DMS79 (cell line): Measurements from ENCODE around the gene TTC27.

Experiments
- DNase-seq: peaks from one replicate; lab custom pipeline; 2025; lab: John Stamatoyannopoulos, UW

TTC27 gene

GRCh38 chr2:32671885-32672533 is 44.2 kb downstream of the TTC27 start:
- no peak for DNase-seq

DNA sequence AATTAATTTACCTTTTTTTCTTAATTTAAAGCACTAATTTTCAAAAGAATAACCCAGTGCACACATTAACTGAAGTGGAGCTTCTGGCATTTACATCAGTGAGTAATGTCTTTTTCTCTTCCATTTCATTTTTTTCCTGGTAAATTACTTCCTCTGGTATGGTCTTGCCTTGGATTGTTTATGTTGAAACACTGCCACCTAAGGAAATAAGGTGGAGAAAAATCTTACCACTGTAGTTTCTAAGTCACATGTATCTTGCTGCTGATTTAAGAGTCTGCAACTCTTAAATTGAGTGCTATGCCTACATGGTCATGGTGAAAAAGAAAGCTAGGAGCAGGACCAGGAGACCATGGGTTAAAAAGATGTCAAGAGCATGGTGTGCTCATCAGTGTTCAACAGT is 51.0 kb downstream of the TTC27 start:
- DNase-seq, result no peak

GRCh38 chr2:32680942-32681341 is 53.1 kb downstream of the TTC27 start:
- no peak for DNase-seq

- no peak for DNase-seq
Observed at GRCh38 chr2:32683520-32684086, 55.8 kb downstream of the TTC27 start.

GRCh38 chr2:32688541-32688940 is 60.7 kb downstream of the TTC27 start:
- DNase-seq, result no peak

DNA sequence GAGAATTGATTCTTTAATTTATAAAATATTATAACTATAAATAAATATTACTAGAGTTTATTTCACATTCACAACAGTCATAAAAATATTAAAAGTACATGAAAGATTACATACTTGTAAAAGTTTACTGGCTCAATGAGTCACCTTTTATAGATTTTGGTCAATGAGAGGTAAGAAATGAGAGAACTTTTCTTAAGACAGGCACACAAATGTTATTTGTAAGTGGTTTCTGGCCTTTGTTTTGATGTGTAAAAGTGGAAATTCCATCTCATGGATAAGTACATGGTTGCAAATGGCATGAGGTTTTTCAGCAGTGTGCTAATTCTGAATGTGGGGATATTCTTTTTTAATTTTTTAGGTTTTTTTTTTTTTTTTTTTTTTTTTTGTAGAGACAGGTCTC is 63.8 kb downstream of the TTC27 start:
- no peak for DNase-seq

DNA sequence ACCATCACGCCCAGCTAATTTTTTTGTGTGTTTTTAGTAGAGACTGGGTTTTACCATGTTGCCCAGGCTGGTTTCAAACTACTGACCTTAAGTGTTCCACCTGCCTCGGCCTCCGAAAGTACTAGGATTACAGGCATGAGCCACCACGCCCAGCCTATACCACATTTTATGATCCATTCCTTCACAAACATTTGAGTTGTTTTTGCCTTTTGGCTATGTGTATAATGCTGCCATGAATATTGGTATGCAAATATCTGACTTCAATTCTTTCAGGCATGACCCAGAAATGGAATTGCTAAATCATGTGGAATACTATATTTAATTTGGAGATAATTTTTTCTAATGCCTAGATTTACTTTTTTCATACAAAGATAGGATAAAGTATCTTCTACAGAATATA is 68.6 kb downstream of the TTC27 start:
- no peak for DNase-seq

DNA sequence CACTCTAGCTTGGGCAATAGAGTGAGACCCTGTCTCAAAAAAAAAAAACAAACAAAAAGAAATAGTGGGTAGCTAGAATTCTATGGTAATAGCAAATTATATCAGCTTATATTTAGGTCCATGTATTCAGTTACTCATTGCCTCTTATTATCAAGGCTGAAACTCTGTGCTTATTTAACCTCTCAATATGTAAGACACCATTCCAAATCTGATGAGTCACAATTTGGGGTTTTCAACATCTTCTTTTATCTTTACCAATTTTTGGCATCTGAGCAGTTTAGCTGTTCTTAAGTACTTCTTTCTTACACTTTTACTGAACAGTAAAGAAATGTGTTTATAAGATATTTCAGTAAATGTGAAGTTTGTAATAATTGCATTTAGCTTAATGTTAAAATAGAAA is 69.3 kb downstream of the TTC27 start:
- DNase-seq, result no peak

DNA sequence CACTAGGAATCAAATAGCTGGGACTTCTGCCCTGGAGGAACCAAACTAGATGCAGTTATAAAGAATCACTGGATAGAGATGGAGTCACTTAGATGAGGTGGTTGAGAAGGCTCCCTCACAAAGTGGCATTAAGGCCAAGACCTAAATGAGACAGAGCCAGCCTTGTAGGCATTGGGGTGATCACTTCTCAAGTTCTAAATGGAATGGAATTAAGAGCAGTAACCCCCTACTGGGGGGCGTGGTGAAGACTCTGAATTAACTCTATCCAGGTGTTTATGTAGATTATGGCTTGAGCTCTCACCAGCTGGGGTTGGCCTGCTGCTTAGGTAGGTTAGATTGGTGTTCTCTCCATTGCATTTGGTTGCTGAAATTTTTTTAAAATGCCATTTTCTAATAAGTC is 71.3 kb downstream of the TTC27 start:
- DNase-seq, result no peak

DNA sequence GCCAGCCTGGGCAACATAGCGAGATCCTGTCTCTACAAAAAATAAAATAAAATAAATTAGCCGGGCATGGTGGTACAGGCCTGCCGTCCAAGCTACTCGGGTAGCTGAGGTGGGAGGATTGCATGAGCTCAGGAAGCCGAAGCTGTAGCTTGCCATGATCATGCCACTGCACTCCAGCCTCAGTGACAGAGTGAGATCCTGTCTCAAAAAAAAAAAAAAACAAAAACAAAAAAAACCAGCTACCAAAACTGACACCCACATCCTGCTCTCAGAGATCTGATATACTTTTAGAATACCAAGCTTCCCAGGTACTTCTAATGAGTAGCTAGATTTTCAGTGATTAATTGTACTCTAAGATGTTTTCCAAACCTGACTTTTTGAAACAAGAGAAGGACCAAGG is 74.0 kb downstream of the TTC27 start:
- DNase-seq, result no peak

- no peak for DNase-seq
Observed at GRCh38 chr2:32702303-32703064, 74.6 kb downstream of the TTC27 start.

DNA sequence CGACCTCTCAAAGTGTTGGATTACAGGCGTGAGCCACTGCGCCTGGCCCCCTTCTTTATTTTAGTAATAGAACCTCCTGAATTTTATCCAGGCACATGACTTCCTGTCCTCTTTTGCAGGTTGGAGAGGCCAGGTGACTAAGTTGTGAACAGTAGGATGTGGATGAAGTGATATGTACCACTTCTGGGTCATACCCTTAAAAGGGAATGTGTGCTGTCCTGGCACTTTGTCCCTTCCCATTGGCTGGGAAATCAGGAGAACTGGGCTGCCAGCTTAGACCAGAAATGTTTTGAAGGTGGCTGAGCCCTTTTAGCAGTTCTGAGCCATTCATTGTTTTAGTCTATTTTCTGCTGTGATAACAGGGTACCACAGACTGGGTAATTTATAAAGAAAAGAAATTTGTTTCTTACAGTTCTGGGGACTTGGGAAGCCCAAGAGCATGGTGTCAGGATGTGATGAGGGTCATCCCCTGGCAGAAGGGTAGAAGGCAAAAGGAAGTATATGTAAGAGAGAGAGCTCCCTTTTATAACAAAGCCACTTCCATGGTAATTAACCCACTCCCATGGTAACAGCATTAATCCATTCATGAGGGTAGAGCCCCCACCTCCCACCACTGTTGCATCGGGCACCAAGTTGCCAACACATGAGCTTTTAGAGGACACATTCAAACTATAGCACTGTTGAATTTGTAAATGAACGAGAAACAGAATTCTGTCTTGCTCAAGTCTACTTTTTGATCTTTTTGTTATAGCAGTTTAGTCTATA is 79.1 kb downstream of the TTC27 start:
- no peak for DNase-seq

GRCh38 chr2:32711219-32711618 is 83.4 kb downstream of the TTC27 start:
- no peak for DNase-seq

GRCh38 chr2:32711908-32712501 is 84.2 kb downstream of the TTC27 start:
- DNase-seq, result no peak

DNA sequence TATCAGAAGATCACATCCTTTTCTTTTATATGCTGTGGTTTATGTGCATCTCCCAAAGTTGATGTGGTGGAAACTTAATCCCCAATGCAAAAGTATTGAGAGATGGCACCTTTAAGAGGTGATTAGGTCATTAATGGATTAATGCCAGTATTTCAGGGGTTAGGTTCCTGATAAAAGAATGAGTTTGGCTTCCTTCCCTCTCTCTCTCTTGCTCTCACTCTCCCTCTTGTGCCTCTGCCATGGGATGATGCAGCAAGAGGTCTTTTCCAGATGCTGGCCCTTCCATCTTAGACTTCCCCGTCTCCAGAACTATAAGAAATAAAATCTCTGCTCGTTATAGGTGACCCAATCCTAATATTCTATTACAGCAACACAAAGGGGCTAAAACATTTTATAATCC is 85.0 kb downstream of the TTC27 start:
- no peak for DNase-seq

GRCh38 chr2:32714521-32714920 is 86.7 kb downstream of the TTC27 start:
- DNase-seq, result no peak

DNA sequence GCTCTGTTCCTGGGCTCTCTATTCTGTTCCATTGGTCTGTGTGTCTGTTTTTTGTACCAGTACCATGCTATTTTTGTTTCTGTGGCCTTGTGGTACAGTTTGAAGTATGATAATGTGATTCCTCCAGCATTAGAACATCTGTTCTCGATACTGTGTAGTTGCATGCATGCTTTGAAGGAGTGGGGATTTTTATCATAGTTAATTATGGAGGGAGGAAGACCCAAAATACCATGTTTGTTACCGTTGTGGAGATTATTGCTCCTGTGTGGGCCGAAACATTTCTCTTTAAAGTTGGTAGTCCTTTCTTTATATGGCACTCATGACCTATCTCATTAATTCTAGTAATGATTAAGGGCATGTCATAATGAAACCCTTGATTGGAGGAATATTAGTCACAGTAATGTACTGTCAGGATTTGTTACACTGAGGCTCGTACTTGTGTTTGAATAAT is 87.6 kb downstream of the TTC27 start:
- DNase-seq, result no peak

DNA sequence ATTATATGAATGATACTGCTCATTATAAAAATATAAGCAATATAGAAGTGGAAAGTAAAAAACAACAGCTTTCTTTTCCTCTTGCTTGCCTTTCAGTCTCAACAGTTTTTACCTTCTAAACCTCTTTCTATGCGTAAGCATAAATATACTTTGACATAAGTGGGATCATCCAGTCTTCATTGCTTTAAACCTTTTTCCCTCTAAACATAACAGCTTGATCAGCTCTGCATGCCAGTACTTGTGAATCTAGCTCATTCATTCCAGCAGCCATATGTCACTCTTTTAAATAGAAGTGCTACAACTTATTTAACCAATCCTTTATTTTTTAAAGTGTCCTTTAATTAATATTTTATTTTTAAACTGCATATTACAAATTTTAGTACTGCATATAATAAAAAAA is 88.1 kb downstream of the TTC27 start:
- no peak for DNase-seq

- DNase-seq, result no peak
Observed at GRCh38 chr2:32716598-32716997, 88.7 kb downstream of the TTC27 start.

DNA sequence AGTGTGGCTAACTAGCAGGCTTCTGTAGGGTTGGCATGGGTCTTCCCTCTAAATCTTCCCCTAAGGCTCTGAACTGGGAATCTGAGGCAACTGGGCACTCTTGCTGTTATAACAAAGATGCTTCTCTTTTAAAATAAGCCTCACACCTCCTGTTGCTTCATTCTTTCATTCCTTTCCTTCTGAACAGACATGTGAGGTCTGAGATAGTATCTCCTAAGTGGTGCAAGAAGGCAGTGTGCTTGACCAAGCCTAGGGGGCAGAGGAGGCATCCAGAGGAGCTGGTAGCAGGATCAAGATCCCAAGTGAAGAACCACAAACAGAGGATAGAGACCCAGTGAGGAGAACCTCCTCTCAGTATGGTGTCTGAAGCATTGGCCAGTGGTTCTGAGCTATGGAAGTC is 90.9 kb downstream of the TTC27 start:
- no peak for DNase-seq

DNA sequence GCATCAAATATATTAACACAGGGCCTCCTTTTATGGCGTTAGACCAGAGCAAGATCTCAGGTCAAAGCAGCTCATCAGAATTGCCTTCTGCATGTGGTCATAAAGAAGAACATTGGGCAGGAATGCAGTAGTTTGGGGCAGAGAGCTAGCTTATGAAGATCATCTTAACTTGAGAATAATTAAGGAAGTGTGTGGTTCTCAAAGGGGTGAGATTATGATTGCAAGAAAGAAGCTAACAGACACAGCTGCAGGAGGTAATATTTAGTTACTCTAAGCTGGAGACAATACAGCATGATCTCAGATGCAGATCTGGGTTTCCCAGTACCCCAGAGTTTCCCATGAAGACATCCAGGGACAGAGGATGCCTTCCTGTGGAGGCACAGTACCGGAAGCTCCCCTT is 91.6 kb downstream of the TTC27 start:
- no peak for DNase-seq
